ENCODE measurements around the gene WFDC5. TPM values are rescaled to one million over a fixed set of nuclear protein-coding genes. Genes with fewer than 3 reads are reported as not detected.

WFDC5 gene
- polyA plus RNA-seq, 1 of the 3 experiments (the other 2 are of a cell fraction): 0.08 TPM

- H3K4me3 ChIP-seq (ENCODE audit: low read depth in 2 of 2, low read length in 1 of 2): no peak overlapping the region
- H3K4me1 ChIP-seq (ENCODE audit: control insufficient read depth in 1 of 2, insufficient read depth in 2 of 2, low read depth in 1 of 2, low read length in 1 of 2): no peaks in the 10 kb centered on the region
- no peak overlapping the region for H3K4me2 ChIP-seq
- ChIA-PET CTCF (interaction anchor here (0.6 to 13.3 kb wide), 21 partner anchors 7 to 245 kb away, joined by 3 to 158 read pairs (median 5); no protein-coding TSS in a partner anchor), POLR2A (no interaction called here)
- TF ChIP-seq, protein P1, sequence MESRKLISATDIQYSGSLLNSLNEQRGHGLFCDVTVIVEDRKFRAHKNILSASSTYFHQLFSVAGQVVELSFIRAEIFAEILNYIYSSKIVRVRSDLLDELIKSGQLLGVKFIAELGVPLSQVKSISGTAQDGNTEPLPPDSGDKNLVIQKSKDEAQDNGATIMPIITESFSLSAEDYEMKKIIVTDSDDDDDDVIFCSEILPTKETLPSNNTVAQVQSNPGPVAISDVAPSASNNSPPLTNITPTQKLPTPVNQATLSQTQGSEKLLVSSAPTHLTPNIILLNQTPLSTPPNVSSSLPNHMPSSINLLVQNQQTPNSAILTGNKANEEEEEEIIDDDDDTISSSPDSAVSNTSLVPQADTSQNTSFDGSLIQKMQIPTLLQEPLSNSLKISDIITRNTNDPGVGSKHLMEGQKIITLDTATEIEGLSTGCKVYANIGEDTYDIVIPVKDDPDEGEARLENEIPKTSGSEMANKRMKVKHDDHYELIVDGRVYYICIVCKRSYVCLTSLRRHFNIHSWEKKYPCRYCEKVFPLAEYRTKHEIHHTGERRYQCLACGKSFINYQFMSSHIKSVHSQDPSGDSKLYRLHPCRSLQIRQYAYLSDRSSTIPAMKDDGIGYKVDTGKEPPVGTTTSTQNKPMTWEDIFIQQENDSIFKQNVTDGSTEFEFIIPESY (IDR thresholded peaks at IDR 0.05; ENCODE audit: borderline replicate concordance, low read depth): no peak
- TF ChIP-seq IRF3 (IDR thresholded peaks at IDR 0.05; ENCODE audit: low read depth, low read length): no peak
- TF ChIP-seq SMC3 (IDR thresholded peaks at IDR 0.05; ENCODE audit: low read depth, low read length): no peak
- TF ChIP-seq POLR2AphosphoS5 (IDR thresholded peaks at IDR 0.05; ENCODE audit: low read depth, low read length): no peak
- TF ChIP-seq, protein P2, sequence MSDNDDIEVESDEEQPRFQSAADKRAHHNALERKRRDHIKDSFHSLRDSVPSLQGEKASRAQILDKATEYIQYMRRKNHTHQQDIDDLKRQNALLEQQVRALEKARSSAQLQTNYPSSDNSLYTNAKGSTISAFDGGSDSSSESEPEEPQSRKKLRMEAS (IDR thresholded peaks at IDR 0.05; ENCODE audit: low read depth): no peak
- DNase-seq: no peak
- no peaks in the 10 kb centered on the region for H3K27me3 ChIP-seq (ENCODE audit: insufficient read depth)
- no peaks in the 10 kb centered on the region for H3K36me3 ChIP-seq (replicated peaks in 1 of 2; ENCODE audit: control insufficient read depth in 1 of 2, insufficient read depth in 2 of 2, low read length in 1 of 2)
- H3K79me2 ChIP-seq (ENCODE audit: insufficient read depth): no peaks in the 10 kb centered on the region
- H3F3A ChIP-seq (replicated peaks; ENCODE audit: insufficient read depth): no peaks in the 10 kb centered on the region
- no peaks in the 10 kb centered on the region for H3K9me3 ChIP-seq
- H3K27ac ChIP-seq (ENCODE audit: low read depth in 2 of 2, low read length in 1 of 2): no peak overlapping the region
- WGBS (ENCODE audit: low lambda C conversion rate): 67% methylated on average over 10 of the region's 11 CpGs
- H3K9me2 ChIP-seq: no peaks in the 10 kb centered on the region
- no peaks in the 10 kb centered on the region for H4K20me1 ChIP-seq (ENCODE audit: insufficient read depth)
- no peak overlapping the region for H3K9ac ChIP-seq
- H2AFZ ChIP-seq (ENCODE audit: low read depth): no peak overlapping the region
Measured at GRCh38 chr20:45111285-45111684, 3.7 kb downstream of the WFDC5 start.

GRCh38 chr20:45110301-45110700 lies 4.7 kb downstream of the WFDC5 start:
- Histone ChIP-seq H4K20me1 (ENCODE audit: insufficient read depth) (no peaks in the 10 kb centered on the region), H3K4me2 (no peak overlapping the region), H3K4me1 (ENCODE audit: control insufficient read depth in 1 of 2, insufficient read depth in 2 of 2, low read depth in 1 of 2, low read length in 1 of 2) (no peaks in the 10 kb centered on the region), H3F3A (replicated peaks; ENCODE audit: insufficient read depth) (peaks cover 3% of the 10 kb centered on the region), H3K9me3 (no peaks in the 10 kb centered on the region), H3K27ac (ENCODE audit: low read depth in 2 of 2, low read length in 1 of 2) (no peak overlapping the region), H2AFZ (ENCODE audit: low read depth) (no peak overlapping the region), H3K9me2 (no peaks in the 10 kb centered on the region), H3K9ac (no peak overlapping the region), H3K79me2 (ENCODE audit: insufficient read depth) (no peaks in the 10 kb centered on the region), H3K27me3 (ENCODE audit: insufficient read depth) (no peaks in the 10 kb centered on the region), H3K4me3 (ENCODE audit: low read depth in 2 of 2, low read length in 1 of 2) (no peak overlapping the region), H3K36me3 (replicated peaks in 1 of 2; ENCODE audit: control insufficient read depth in 1 of 2, insufficient read depth in 2 of 2, low read length in 1 of 2) (no peaks in the 10 kb centered on the region)
- CTCF ChIA-PET: interaction anchor here (1.0 to 13.3 kb wide), 7 partner anchors 15 to 183 kb away, joined by 5 to 158 read pairs (median 18); no protein-coding TSS in a partner anchor
- POLR2A ChIA-PET: no interaction called here
- WGBS (ENCODE audit: low lambda C conversion rate): 100% methylated on average over 2 of the region's 11 CpGs
- TF ChIP-seq SMC3 (IDR thresholded peaks at IDR 0.05; ENCODE audit: low read depth, low read length) (no peak), TEAD4 (IDR thresholded peaks at IDR 0.05; ENCODE audit: borderline replicate concordance, insufficient read depth) (no peak), NFIC (IDR thresholded peaks at IDR 0.05; ENCODE audit: borderline replicate concordance) (no peak), JUND (IDR thresholded peaks at IDR 0.05) (no peak), MXI1 (IDR thresholded peaks at IDR 0.05; ENCODE audit: low read depth, low read length) (no peak), GATA2 (CRISPR knock-in tag; IDR thresholded peaks at IDR 0.05) (no peak), FOSL2 (IDR thresholded peaks at IDR 0.05; ENCODE audit: borderline replicate concordance, low read depth) (no peak), RFX5 (IDR thresholded peaks at IDR 0.05; ENCODE audit: low read length) (no peak), YY1 (IDR thresholded peaks at IDR 0.05; ENCODE audit: low read depth) (no peak), IRF3 (IDR thresholded peaks at IDR 0.05; ENCODE audit: low read depth, low read length) (no peak), RCOR1 (IDR thresholded peaks at IDR 0.05; ENCODE audit: low read length) (no peak), FOXM1 (IDR thresholded peaks at IDR 0.05; ENCODE audit: low read depth) (no peak)
- TF ChIP-seq, protein P2 (IDR thresholded peaks at IDR 0.05; ENCODE audit: low read depth): no peak
- TF ChIP-seq, protein P3, sequence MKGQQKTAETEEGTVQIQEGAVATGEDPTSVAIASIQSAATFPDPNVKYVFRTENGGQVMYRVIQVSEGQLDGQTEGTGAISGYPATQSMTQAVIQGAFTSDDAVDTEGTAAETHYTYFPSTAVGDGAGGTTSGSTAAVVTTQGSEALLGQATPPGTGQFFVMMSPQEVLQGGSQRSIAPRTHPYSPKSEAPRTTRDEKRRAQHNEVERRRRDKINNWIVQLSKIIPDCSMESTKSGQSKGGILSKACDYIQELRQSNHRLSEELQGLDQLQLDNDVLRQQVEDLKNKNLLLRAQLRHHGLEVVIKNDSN (IDR thresholded peaks at IDR 0.05; ENCODE audit: borderline replicate concordance, low read depth): no peak
- TF ChIP-seq, protein P4, sequence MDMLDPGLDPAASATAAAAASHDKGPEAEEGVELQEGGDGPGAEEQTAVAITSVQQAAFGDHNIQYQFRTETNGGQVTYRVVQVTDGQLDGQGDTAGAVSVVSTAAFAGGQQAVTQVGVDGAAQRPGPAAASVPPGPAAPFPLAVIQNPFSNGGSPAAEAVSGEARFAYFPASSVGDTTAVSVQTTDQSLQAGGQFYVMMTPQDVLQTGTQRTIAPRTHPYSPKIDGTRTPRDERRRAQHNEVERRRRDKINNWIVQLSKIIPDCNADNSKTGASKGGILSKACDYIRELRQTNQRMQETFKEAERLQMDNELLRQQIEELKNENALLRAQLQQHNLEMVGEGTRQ (IDR thresholded peaks at IDR 0.05; ENCODE audit: borderline replicate concordance, low read depth, low read length): no peak
- TF ChIP-seq, protein P5, sequence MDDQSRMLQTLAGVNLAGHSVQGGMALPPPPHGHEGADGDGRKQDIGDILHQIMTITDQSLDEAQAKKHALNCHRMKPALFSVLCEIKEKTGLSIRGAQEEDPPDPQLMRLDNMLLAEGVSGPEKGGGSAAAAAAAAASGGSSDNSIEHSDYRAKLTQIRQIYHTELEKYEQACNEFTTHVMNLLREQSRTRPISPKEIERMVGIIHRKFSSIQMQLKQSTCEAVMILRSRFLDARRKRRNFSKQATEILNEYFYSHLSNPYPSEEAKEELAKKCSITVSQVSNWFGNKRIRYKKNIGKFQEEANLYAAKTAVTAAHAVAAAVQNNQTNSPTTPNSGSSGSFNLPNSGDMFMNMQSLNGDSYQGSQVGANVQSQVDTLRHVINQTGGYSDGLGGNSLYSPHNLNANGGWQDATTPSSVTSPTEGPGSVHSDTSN (IDR thresholded peaks at IDR 0.05): no peak
- DNase-seq: no peak

All from SK-N-SH (cell line).